HG03432 (cell line): ENCODE data around the gene SDC1.
A peak's percentile ranks its signal among the peaks of the same experiment; 100 is the strongest.

Source experiments
- ATAC-seq: cut with Tn5 transposase; IDR thresholded peaks from one replicate; pipeline ENCODE4 v1.9.1; 2021; ENCODE audit warnings: mild to moderate bottlenecking, moderate library complexity; ENCODE audit not compliant: unreplicated experiment

SDC1 gene

GRCh38 chr2:20229322-20230113 is 4.6 kb upstream of the SDC1 start:
- ATAC-seq: no peak

DNA sequence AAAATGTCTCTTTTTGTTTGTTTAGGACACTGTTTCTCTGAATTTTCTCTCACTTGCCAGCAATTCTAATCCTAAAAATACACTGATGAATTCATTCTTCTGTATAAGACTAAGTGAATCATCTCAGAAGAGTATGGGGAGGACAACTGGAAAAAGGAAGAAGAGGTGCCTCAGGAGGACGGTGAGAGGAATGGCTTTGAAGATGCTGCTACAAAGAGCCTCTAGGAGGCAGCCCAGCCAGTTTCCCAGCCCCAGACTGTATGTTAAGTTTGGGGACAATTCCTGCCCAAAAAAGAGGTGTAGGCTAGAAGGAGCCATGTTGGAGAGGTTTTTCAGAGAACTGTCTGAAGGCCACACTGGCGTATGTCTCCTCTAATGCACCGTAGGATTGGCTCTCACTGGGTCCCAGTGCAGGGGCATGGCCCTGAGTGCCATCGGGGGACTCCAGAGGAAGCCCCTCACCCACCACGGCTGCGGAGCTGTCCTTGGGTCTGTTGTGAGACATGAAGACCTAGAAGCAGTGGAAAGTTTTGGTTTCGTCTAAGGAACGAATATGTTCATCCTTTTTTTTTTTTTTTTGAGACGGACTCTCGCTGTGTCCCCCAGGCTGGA is 3.1 kb upstream of the SDC1 start:
- ATAC-seq: no peak

DNA sequence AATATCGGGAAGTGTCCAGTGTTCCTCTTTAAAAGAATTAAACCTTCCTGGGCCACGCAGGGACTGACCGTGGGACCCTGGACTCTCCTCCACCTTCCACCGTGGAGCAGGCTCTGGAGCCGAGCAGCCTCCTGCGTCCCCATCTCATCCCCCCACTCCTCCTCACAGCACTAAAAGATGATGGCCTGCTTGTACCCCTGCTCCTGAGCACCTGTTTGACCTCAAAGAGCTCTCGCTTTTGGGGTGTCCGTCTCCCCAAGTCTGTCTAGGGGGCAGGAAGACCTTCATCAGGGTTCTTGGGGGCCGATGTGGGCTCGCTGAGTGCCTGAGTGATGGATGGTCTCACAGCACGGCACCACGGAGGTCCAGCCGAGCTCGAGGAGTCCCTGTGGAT is 1.2 kb upstream of the SDC1 start:
- ATAC-seq: no peak

GRCh38 chr2:20225294-20226151 is 593 bp upstream of the SDC1 start:
- ATAC-seq: peak; percentile 73

DNA sequence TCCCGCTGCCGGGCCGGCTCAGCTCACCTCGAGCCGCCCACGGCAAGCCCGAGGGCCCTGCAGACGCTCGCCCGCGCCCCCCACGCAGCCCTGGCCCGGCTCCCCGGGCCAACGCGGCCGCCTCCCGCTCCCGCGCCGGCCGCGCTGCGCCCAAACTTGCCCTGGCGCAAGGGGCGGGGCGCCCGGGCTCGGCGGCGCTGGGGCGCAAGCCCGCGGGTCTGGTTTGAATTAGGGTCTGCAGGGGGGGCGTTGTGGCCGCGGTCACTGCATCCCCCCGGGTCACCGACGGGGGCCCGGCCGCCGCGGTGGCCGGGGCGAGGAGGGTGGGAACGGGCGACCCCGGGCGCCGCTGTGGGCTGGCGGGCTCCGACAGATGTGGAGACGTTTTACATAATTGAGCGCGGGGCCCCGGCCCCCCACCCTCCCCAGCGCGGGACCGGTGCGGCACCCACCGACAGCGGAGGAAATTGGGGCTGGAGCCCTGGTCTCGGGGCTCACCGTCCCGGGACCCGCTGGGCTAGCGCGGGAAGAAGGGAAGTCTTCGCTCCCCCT is 690 bp downstream of the SDC1 start:
- ATAC-seq: peak; percentile 33

- peak; percentile 26 for ATAC-seq
Observed at GRCh38 chr2:20223407-20224163, 1.3 kb downstream of the SDC1 start.

GRCh38 chr2:20222769-20223406 is 2.0 kb downstream of the SDC1 start:
- ATAC-seq: no peak

DNA sequence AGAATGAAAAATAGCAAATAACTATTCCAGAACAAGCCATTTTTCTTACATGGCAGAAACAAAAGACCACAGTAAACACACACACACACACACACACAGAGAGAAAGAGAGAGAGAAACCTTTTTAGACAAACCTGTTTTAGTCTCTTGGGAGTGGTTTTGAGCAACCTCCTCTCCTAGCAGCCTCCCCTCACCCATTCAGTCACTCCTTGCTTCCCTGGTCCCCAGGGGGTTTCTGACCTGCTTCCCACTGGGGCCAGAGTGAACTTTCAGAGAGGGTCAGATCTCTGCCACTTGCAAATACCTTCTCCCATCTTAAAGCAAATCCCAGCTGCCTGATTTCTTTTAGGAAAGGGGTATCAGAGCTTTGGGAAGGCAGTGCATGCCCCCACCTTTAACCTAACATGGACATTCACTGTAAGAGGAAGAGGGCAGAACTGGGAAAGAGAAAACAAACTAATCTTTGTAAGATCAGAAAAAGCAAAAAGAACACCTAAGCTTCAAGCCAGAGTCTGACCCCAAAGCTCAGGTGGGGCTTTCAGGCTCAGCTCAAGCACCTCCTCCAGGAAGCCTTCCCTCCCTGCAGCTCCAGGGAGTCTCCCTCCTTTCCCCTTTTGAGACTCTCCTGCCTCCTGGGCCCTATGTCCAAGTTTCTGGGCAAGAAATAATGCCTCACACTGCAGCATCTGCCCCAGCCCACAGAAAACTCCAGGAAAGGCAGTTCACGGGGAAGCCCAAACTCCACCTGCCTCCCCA is 2.7 kb downstream of the SDC1 start:
- ATAC-seq: no peak

GRCh38 chr2:20221555-20221973 is 3.4 kb downstream of the SDC1 start:
- no peak for ATAC-seq

- no peak for ATAC-seq
Observed at GRCh38 chr2:20220806-20221554, 4.0 kb downstream of the SDC1 start.

GRCh38 chr2:20219763-20220380 is 5.1 kb downstream of the SDC1 start:
- no peak for ATAC-seq

DNA sequence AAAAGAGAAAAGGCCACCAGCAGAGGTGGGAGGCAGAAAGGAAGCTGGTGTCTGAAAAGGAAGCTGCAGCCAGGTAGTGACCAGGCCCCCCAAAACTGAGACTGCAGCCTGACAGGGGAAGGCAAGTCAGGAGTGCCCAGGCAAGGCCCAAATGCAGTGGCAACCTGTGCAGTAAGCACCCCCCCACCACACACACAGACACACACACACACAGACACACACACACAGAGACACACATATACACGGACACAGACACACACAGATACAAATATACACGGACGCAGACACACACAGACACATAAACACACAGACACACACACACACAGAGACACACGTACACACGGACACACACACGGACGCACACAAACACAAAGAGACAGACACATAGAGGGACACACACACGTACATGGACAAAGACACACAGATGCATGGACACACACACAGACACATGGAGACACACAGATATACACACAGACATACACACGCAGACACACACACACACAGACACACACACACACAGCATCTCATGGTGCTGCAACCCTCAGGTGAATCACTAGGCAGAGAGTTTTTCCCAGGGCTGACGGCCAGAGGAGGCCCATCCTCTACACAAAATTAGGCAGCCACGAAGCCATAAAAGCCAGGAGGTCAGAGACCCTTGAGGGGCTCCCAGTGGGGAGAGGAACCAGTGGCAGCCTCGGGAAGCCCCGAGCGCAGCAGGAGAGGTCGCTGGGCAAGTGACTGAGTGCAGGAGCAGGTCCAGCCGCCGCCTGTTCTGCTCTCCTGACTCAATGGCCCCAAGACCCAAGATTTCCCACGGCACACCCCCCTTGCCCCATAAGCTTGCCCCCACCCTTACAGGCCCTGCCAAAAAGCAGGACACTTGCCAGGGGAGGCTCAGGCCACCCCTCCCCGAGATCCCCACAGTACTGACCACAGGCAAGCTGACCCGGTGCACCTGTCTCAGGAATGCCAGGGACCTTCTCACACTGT is 6.3 kb downstream of the SDC1 start:
- no peak for ATAC-seq

- no peak for ATAC-seq
Observed at GRCh38 chr2:20217041-20217970, 7.6 kb downstream of the SDC1 start.

GRCh38 chr2:20216130-20217025 is 8.6 kb downstream of the SDC1 start:
- ATAC-seq: no peak
